Neuron (in vitro differentiated cells): Measurements from ENCODE around the gene ACTR10.

Experiments used
- H2AFZ ChIP-seq: one replicate; pipeline ENCODE4 v1.6.1; 2013; ENCODE audit warnings: low read depth, mild to moderate bottlenecking, inconsistent platforms, low read length, moderate library complexity
- H3K27me3 ChIP-seq: one replicate; pipeline ENCODE4 v1.6.1; 2013; ENCODE audit warnings: low read length; ENCODE audit not compliant: insufficient read depth
- H3K36me3 ChIP-seq: one replicate; pipeline ENCODE4 v1.6.1; 2013; ENCODE audit warnings: low read length; ENCODE audit not compliant: insufficient read depth
- H3K4me1 ChIP-seq: one replicate; pipeline ENCODE4 v1.6.1; 2013; ENCODE audit warnings: low read length; ENCODE audit not compliant: insufficient read depth
- H3K4me3 ChIP-seq: 2 replicates; pipeline ENCODE4 v1.5.1; 2013; ENCODE audit warnings: mild to moderate bottlenecking, low read length, moderate library complexity
- H3K9me3 ChIP-seq: one replicate; pipeline ENCODE4 v1.6.1; 2013; ENCODE audit warnings: low read length

The ACTR10 gene

DNA sequence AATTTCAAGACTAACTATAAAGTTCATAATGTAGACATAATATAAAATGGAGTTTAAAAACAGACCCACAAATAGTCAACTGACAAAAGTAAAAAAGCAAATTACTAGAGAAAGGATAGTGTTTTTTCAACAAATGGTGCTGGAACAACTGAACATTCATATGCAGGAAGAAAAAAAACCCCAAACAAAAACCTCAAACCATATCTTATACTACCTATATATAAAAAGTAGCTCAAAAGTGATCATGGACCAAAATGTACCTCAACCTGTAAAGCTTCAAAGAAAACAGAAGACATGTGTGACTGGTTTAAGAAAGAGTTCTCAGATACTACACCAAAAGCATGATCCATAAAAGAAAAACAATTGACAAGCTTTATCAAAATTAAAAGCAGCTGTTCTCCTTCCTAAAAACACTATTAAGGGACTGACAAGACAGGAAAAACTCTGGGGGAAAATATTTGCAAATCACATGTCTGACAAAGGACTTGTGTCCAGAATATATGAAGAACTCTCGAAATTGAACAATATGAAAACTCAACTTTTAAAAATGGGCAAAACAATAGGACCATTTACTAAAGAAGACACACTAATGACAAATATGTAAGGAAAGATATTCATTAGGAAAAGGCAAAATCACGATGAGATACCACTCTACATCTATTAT is 75.7 kb downstream of the ACTR10 start:
- no peaks in the 10 kb centered on the region for H3K27me3 ChIP-seq
- H3K36me3 ChIP-seq: peaks cover 54% of the 10 kb centered on the region
- H3K9me3 ChIP-seq: no peaks in the 10 kb centered on the region
- no peak overlapping the region for H3K4me3 ChIP-seq
- H2AFZ ChIP-seq: no peak overlapping the region
- no peaks in the 10 kb centered on the region for H3K4me1 ChIP-seq

GRCh38 chr14:58276208-58276607 is 76.3 kb downstream of the ACTR10 start:
- H3K4me1 ChIP-seq: no peaks in the 10 kb centered on the region
- no peak overlapping the region for H2AFZ ChIP-seq
- H3K36me3 ChIP-seq: peaks cover 56% of the 10 kb centered on the region
- no peaks in the 10 kb centered on the region for H3K27me3 ChIP-seq
- no peaks in the 10 kb centered on the region for H3K9me3 ChIP-seq
- no peak overlapping the region for H3K4me3 ChIP-seq

DNA sequence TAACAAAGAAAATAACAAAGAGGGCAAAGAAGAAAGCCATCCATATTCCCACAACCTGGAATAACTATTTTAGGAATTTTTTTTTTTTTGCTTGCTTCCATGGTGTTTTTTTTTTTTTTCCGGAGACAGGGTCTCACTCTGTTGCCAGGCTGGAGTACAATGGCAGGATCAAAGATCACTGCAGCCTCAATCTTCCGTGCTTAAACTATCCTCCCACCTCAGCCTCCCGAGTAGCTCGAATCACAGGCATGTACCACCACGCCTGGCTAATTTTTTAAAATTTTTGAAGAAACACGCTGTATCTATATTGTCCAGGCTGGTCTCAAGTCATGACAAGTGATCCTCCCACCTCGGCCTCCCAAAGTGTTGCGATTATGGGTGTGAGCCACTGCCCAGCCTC is 78.2 kb downstream of the ACTR10 start:
- H2AFZ ChIP-seq: no peak overlapping the region
- H3K4me1 ChIP-seq: no peaks in the 10 kb centered on the region
- no peaks in the 10 kb centered on the region for H3K9me3 ChIP-seq
- H3K27me3 ChIP-seq: no peaks in the 10 kb centered on the region
- peaks cover 51% of the 10 kb centered on the region for H3K36me3 ChIP-seq
- H3K4me3 ChIP-seq: no peak overlapping the region

- no peak overlapping the region for H3K4me3 ChIP-seq
- H3K36me3 ChIP-seq: peaks cover 63% of the 10 kb centered on the region
- no peaks in the 10 kb centered on the region for H3K27me3 ChIP-seq
- no peaks in the 10 kb centered on the region for H3K4me1 ChIP-seq
- no peak overlapping the region for H2AFZ ChIP-seq
- H3K9me3 ChIP-seq: no peaks in the 10 kb centered on the region
Measured at GRCh38 chr14:58280954-58281787, 81.2 kb downstream of the ACTR10 start.

DNA sequence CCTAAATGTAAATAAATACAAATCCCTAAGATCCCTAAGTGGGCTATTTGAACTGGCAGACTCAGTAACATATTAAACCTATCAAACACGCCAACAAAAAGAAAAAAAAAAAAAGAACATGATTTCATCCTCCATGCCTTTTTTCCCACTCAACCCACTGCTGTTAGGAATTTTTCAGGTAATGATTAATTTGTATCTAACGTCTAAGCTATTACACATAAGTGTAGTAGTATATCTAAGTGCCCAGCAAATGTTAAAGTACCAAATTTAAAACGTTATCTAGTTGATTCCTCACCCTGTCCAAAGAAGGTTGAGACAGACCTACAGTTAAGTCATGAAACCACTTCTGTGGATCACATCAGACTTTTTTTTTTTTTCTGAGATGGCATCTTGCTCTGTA is 82.0 kb downstream of the ACTR10 start:
- Histone ChIP-seq H2AFZ (no peak overlapping the region), H3K4me1 (no peaks in the 10 kb centered on the region), H3K27me3 (no peaks in the 10 kb centered on the region), H3K9me3 (no peaks in the 10 kb centered on the region), H3K4me3 (no peak overlapping the region), H3K36me3 (peaks cover 70% of the 10 kb centered on the region)

- no peaks in the 10 kb centered on the region for H3K9me3 ChIP-seq
- H3K4me1 ChIP-seq: no peaks in the 10 kb centered on the region
- H3K27me3 ChIP-seq: no peaks in the 10 kb centered on the region
- no peak overlapping the region for H3K4me3 ChIP-seq
- H2AFZ ChIP-seq: no peak overlapping the region
- peaks cover 74% of the 10 kb centered on the region for H3K36me3 ChIP-seq
Measured at GRCh38 chr14:58282925-58283593, 83.1 kb downstream of the ACTR10 start.

- Histone ChIP-seq H3K36me3 (peaks cover 77% of the 10 kb centered on the region), H2AFZ (no peak overlapping the region), H3K4me1 (no peaks in the 10 kb centered on the region), H3K4me3 (no peak overlapping the region), H3K9me3 (no peaks in the 10 kb centered on the region), H3K27me3 (no peaks in the 10 kb centered on the region)
Measured at GRCh38 chr14:58283730-58284129, 83.8 kb downstream of the ACTR10 start.

GRCh38 chr14:58285132-58285531 is 85.2 kb downstream of the ACTR10 start:
- no peaks in the 10 kb centered on the region for H3K27me3 ChIP-seq
- H3K4me3 ChIP-seq: no peak overlapping the region
- peaks cover 86% of the 10 kb centered on the region for H3K36me3 ChIP-seq
- no peak overlapping the region for H2AFZ ChIP-seq
- no peaks in the 10 kb centered on the region for H3K4me1 ChIP-seq
- H3K9me3 ChIP-seq: no peaks in the 10 kb centered on the region
